Stimulated activated CD8-positive, alpha-beta memory T cell treated with anti-CD3 and anti-CD28 coated beads, Interleukin-15, amount 100 ng/mL, for 24 hours (primary cell): Measurements from ENCODE around the gene TMEM44.
"Not testable (repeated sequence)": the region's sequence is repeated elsewhere in the genome, so short reads cannot be mapped to it uniquely, and the experiment has no call there.

Source experiments
- DNase-seq: peaks from one replicate; pipeline ENCODE4 v3.0.0-alpha.2; 2020; ENCODE audit warnings: low read depth

Gene TMEM44

DNA sequence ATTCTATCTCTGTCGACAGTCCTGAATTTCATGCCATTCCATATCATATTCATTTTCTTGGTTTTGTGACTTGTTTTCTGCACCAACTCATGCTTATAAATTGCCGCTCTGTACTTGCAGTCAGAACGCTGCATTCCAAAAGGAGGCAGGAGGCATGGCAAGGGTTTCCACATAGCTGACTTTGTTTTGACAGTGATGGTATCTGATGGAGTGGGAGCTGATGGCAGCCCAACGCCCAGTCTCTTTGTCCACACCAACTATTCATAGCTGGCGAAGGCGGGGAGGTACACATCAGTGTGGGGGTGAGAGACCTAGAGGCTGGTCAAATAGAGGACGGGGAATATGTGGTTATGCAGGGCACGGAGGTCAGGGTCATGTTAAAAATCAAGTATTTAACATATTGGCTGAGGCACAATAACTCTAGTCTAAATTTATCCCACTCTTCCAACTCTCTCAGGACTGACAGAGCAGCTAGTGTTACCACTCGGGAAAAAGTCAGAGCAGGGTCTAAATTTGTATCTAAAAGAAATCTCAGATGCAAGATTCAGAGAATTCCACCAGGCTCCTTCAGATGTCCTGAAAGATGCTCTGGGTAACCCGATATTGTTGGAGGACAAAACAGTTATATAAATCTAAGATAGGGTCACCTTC is 78.6 kb downstream of the TMEM44 start:
- DNase-seq = no peak

DNA sequence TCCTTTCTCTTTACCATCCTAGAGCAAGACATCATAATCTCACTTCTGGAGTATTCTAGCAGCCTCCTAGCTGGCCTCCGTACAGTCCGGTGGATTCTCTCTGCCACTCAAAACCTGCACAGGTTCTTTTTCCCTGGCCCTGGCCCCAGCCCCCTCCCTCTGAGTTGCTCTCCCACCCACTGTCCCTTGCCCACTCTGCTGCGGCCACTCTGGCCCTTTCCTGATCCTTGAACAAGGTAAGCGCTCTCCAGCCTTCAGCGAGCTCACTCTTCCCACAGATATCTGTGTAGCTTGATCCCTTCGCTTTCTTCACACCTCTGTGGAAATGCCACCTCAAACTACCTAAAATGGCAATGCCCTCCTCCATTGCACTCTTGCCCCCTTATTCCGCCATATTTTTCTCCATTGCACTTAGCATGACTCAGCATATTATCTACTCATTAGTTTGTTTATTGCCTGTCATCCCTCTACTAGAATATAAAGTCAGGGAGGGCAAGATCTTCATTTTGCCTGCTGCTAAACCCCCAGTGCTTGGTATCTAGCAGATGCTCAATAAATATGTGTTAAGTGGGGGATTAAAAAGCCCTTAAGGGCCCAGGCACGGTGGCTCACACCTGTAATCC is 80.8 kb downstream of the TMEM44 start:
- DNase-seq = no peak

DNA sequence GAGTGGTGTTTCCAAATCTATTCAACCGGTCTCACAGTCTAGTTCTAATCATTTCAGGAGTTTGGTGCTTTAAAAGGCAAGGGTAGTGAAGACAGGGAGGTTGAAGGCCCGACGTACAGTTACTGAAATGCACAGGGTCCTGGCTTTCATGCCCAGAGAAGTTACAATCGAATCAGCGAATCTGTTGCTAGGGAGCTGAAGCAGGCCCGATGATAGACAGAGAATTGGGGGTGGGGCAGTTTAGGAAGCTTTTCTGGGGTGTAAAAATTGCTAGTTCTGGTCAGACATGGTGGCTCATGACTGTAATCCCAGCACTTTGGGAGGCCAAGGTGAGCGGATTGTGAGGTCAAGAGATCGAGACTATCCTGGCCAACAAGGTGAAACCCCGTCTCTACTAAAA is 83.4 kb downstream of the TMEM44 start:
- no peak for DNase-seq

DNA sequence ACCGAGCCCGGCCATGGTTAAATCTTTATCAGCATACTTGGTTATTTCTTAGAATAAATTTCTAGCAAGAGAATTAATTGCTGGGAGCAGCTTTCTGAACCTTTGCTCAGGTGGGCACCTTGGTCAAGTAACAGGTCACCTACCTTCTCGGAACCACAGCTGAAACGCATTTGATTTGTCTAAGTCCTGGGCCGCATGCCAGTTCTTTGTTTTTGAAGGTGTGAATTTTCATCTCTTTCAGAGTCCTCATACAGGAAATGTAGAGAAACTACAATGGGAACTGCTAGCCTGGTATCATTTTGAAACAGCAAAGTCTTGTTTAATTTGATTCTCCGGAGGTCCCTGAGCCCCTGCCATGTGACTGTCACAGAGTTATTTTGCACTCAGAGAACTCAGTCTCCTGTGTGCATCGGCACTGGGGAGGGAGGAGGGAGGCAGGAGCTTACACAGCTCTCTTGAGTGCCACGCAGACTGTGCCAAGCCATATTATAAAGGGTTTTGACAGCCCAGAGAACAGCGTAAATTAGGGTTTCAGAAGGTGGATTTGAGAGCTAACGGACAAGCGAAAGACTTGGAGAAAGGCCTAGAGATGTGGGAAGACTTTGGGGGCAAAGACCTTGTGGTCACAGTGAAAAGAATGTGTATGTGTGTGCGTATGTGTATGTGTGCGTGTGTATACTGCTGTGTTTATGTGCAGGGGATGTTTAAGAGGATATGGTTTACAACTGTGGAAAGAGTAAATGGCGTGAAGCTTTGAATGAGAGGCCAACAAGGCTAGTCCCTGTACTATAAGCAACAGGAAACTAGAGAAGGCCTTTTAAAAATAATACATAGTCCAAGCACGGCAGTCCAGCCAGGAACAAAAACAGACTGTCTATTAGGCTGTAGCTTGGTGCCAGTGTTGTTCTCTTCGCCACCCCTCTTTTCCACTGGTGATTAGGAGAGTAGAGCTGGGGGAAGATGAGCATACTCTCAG is 84.6 kb downstream of the TMEM44 start:
- DNase-seq = no peak

DNA sequence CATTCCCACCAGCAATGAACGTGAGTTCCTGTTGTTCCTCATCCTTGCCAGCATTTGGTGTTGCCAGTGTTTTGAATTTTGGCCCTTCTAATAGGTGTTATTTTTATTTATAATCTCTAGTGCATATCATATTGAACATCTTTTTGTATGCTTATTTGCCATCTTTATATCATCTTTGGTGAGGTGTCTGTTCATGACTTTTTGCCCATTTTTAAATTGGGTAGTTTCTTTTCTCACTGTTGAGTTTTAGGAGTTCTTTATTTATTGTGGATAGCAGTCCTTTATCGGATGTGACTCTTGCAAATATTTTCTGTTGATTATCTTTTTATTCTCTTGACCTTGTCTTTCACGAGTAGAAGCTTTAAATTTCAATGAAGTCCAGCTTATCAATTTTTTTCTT is 86.2 kb downstream of the TMEM44 start:
- DNase-seq = no peak

DNA sequence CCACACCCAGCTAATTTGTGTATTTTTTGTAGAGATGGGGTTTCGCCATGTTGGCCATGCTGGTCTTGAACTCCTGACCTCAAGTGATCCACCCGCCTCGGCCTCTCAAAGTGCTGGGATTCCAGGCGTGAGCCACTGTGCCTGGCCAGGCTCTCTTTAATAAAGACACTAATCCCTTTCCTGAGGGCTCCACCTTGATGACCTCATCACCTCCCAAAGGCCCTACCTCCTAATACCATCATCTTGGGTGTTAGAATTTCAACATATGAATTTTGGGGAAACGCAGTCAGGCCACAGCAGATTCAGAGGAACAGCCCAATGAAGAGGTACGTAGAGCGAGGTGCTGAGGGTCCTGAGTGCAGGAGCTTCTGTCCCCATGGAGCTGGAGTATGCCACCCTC is 87.7 kb downstream of the TMEM44 start:
- not testable (repeated sequence) for DNase-seq

DNA sequence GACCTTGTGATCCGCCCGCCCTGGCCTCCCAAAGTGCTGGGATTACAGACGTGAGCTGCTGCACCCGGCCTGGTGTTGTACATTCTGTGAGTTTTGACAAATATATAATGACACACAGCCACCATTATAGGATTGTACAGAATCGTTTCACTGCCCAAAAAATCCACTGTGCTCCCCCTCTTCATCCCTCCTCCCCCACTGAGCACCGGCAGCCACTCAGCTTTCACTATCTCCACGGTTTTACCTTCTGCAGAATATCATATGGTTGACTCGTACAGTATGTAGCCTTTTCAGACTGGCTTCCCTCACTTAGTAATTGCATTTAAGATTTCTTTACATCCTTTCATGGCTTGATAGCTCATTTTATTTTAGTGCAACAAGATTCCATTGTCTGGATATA is 89.7 kb downstream of the TMEM44 start:
- DNase-seq = no peak

DNA sequence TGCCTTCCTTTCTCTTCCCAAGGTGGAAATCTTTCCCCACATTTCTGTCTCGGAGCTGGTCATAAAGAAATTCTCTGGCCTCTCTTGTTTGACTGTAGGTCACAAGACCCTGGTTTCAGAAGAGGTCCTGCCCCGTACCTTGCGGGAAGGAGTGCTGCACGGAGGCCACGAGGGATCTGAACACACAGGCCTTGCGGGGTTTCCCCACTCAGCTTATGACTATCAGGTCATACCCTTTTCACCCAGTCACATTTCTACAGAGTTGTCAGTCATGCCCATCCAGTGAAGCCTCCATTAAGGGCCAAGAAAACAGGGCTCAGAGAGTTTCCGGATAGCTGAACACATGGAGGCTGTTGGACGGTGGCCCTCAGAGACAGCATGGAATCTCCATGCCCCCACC is 91.7 kb downstream of the TMEM44 start:
- no peak for DNase-seq

DNA sequence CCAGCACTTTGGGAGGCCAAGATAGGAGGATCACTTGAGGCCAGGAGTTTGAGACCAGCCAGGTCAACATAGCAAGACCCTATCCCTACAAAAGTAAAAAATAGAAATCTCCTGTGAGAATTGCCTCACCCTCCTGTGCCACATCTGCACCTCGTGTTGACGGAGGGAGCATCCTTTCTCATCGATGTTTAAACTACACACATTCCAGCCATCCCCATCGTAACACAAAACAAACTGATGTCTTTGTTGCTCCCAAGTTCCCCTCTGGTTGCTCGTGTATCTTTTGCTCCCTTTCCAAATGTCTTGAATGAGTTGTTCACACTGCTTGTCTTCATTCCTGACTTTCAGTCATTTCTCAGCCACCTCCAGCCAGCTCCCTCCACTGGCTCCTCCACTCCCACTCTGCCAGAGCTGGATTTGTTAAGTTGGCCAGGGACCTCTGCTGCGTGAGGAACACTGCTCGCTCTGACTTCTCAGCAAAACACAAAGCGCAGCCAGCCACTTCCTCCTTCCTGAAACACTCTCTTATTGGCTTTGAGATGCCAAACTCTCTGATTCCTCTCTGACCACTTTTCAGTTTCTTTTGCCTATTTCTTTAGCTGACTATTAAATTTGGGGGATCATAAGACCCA is 92.8 kb downstream of the TMEM44 start:
- DNase-seq = no peak

DNA sequence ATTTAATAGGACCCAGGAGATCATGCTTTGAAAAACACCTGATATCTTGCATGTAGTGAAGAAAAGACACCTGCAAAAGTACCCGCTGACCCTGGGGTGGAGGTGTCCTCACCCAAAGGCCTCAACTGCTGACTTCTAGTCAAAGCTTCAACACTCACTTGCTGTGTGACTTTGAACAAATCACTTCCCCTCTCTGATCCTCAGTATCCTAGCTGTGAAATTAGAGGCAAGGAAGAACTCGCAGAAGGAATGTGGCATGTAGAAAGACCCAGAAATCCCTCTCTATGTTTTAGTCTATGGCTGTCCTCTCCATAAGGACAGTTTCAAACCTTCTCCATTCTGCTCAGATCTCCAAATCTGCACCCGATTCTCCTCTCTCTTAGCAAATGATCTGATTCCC is 93.7 kb downstream of the TMEM44 start:
- no peak for DNase-seq

DNA sequence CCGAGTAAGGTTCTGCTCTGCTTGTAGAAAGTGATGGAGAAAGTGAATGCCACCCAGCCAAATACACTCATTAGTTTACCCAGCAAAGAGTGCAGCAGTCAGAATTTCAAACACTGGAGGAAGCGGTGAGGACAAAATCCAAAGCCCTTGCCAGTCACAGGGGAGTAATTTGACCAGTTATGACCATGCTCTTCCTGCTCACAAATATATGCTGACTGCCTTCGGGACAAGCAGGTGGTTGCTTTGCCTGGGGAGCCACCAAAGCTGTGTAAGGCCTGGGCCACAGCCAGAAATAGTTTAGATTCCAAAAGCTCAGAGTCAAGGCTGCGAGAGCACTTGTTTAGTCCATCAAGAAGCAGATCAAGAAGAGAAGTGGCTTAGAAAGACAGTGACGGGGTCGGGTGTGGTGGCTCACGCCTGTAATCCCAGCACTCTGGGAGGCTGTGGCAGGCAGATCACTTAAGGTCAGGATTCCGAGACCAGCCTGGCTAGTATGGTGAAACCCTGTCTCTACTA is 95.4 kb downstream of the TMEM44 start:
- no peak for DNase-seq
